PFSK-1 (cell line): ENCODE measurements around the gene POR.

Experiments
- FOXP2 ChIP-seq: optimal IDR thresholded peaks from 2 replicates; pipeline ENCODE3; 2011; ENCODE audit warnings: borderline replicate concordance, control low read depth, inconsistent platforms; ENCODE audit not compliant: insufficient read depth; ENCODE audit errors: extremely low read length, extremely low read depth
- POLR2AphosphoS5 ChIP-seq: IDR thresholded peaks from 2 replicates; pipeline ENCODE4 v1.6.1; 2012; ENCODE audit warnings: low read depth, mild to moderate bottlenecking, control low read depth, low read length, moderate library complexity
- SIN3A ChIP-seq: IDR thresholded peaks from 2 replicates; pipeline ENCODE4 v1.6.1; 2012; ENCODE audit warnings: mild to moderate bottlenecking, low read length, moderate library complexity, borderline replicate concordance; ENCODE audit not compliant: insufficient read depth
- TAF1 ChIP-seq: IDR thresholded peaks from 2 replicates; pipeline ENCODE4 v1.6.1; 2012; ENCODE audit warnings: low read length, control low read depth, borderline replicate concordance; ENCODE audit not compliant: insufficient read depth
- TF ChIP-seq, protein P1 (sequence below), 2 experiments: IDR thresholded peaks; 2 replicates each; pipeline versions ENCODE4 v1.6.1 to v1.8.0; 2011 to 2012; ENCODE audit warnings: low read depth in 2 of 2, low read length in 2 of 2, control low read depth in 1 of 2, inconsistent platforms in 1 of 2, mild to moderate bottlenecking in 1 of 2, moderate library complexity in 1 of 2; ENCODE audit not compliant: insufficient read depth in 1 of 2

Gene POR

GRCh38 chr7:75968561-75969001 is 53.6 kb downstream of the POR start:
- no peak for TF ChIP-seq FOXP2
- no peak for TF ChIP-seq TAF1
- no peak for TF ChIP-seq SIN3A
- TF ChIP-seq POLR2AphosphoS5 = no peak
- TF ChIP-seq, protein P1, sequence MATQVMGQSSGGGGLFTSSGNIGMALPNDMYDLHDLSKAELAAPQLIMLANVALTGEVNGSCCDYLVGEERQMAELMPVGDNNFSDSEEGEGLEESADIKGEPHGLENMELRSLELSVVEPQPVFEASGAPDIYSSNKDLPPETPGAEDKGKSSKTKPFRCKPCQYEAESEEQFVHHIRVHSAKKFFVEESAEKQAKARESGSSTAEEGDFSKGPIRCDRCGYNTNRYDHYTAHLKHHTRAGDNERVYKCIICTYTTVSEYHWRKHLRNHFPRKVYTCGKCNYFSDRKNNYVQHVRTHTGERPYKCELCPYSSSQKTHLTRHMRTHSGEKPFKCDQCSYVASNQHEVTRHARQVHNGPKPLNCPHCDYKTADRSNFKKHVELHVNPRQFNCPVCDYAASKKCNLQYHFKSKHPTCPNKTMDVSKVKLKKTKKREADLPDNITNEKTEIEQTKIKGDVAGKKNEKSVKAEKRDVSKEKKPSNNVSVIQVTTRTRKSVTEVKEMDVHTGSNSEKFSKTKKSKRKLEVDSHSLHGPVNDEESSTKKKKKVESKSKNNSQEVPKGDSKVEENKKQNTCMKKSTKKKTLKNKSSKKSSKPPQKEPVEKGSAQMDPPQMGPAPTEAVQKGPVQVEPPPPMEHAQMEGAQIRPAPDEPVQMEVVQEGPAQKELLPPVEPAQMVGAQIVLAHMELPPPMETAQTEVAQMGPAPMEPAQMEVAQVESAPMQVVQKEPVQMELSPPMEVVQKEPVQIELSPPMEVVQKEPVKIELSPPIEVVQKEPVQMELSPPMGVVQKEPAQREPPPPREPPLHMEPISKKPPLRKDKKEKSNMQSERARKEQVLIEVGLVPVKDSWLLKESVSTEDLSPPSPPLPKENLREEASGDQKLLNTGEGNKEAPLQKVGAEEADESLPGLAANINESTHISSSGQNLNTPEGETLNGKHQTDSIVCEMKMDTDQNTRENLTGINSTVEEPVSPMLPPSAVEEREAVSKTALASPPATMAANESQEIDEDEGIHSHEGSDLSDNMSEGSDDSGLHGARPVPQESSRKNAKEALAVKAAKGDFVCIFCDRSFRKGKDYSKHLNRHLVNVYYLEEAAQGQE (IDR thresholded peaks at IDR 0.05; ENCODE audit: insufficient read depth in 1 of 2, low read depth in 2 of 2, low read length in 2 of 2) = no peak

GRCh38 chr7:75969182-75969581 is 54.2 kb downstream of the POR start:
- no peak for TF ChIP-seq FOXP2
- TF ChIP-seq, protein P1 (IDR thresholded peaks at IDR 0.05; ENCODE audit: insufficient read depth in 1 of 2, low read depth in 2 of 2, low read length in 2 of 2) = no peak
- TF ChIP-seq POLR2AphosphoS5 = no peak
- TF ChIP-seq SIN3A = no peak
- TF ChIP-seq TAF1 = no peak

- TF ChIP-seq TAF1 (no peak), FOXP2 (no peak), SIN3A (no peak), POLR2AphosphoS5 (no peak)
- TF ChIP-seq, protein P1 (IDR thresholded peaks at IDR 0.05; ENCODE audit: insufficient read depth in 1 of 2, low read depth in 2 of 2, low read length in 2 of 2) = no peak
Observed at GRCh38 chr7:75969704-75970498, 54.9 kb downstream of the POR start.

DNA sequence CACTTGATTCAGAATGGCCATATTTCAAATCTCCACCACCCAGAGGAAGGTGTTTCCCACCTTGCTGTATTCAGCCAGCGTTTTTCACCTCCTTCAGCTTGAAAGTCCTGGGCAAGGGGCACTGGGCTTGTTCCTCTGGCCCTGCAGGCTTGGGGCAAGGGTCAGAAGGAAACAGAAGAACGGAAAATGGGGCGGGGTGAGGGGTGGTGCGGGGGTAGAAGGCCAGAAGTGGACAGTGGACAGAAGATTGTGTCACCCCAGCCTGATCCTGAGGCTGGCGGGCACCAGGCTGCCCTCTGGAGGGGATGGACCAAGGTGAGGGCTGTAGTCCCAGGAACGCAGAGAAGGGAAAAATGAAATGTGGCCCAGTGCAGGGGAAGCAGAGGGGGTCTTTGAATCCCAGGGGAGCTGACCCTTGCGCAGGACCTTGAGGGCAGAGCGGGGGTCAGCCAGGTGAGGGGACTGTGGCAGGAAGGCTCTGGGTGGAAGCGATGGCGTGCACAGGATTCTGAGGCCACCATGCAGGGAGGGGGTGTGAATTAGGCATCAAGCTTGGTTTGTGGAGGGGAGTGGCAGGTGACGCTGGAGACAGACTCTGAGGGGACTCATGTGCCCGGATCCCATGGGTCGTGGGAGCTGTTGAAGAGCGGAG is 56.5 kb downstream of the POR start:
- TF ChIP-seq FOXP2 = no peak
- TF ChIP-seq, protein P1 (IDR thresholded peaks at IDR 0.05; ENCODE audit: insufficient read depth in 1 of 2, low read depth in 2 of 2, low read length in 2 of 2) = no peak
- TF ChIP-seq TAF1 = no peak
- no peak for TF ChIP-seq SIN3A
- no peak for TF ChIP-seq POLR2AphosphoS5
